HEK293T (cell line): ENCODE data around the gene NSMCE3.

ENCODE experiments used
- CTCF ChIA-PET: fragments of 350-600 bp; formaldehyde crosslinking; extraction: SDS; loops from one replicate; lab custom pipeline; 2021; ENCODE audit warnings: antibody characterized with exemption, inconsistent platforms; lab: Yijun Ruan, JAX
- POLR2A ChIA-PET: fragments of 350-600 bp; formaldehyde crosslinking; extraction: SDS; loops from one replicate; lab custom pipeline; 2020; ENCODE audit warnings: antibody characterized with exemption, inconsistent platforms; lab: Yijun Ruan, JAX
- DNase-seq: peaks from one replicate; pipeline ENCODE4 v3.0.0; 2012; ENCODE audit warnings: mixed read lengths; ENCODE audit errors: extremely low spot score
- HDGF ChIP-seq: fragments of 450-650 bp; IDR thresholded peaks from 2 replicates; pipeline ENCODE4 v1.6.1; 2017; ENCODE audit warnings: antibody characterized with exemption, borderline replicate concordance
- LEF1 ChIP-seq: fragments of 450-650 bp; IDR thresholded peaks from 2 replicates; pipeline ENCODE4 v1.6.1; 2017; ENCODE audit warnings: mild to moderate bottlenecking, borderline replicate concordance

NSMCE3 gene

GRCh38 chr15:29216955-29217354 is 52.7 kb downstream of the NSMCE3 start:
- TF ChIP-seq LEF1 (no peak), HDGF (no peak)
- ChIA-PET CTCF (no interaction called here), POLR2A (no interaction called here)
- no peak for DNase-seq
